GM18868 (cell line): ENCODE data around the gene TPGS1.

Source experiments
- ATAC-seq: cut with Tn5 transposase; IDR thresholded peaks from one replicate; pipeline ENCODE4 v1.9.1; 2021; ENCODE audit warnings: mild to moderate bottlenecking, moderate library complexity; ENCODE audit not compliant: unreplicated experiment

Gene TPGS1

GRCh38 chr19:507286-508203 lies at the start of gene TPGS1:
Gene TPGS1 (plus strand): TSS chr19:507497. CDS start chr19:507507, 10 bp downstream.
- peak; percentile 52 for ATAC-seq

- no peak for ATAC-seq
Measured at GRCh38 chr19:457636-458035, 49.7 kb upstream of the TPGS1 start.

GRCh38 chr19:458091-459042 lies 48.9 kb upstream of the TPGS1 start:
- ATAC-seq, result no peak

- no peak for ATAC-seq
Measured at GRCh38 chr19:459724-460511, 47.4 kb upstream of the TPGS1 start.

GRCh38 chr19:460877-461720 lies 46.2 kb upstream of the TPGS1 start, which contains the start of gene SHC2:
Gene SHC2 (minus strand): TSS chr19:461033. CDS start chr19:460996, 37 bp downstream.
- ATAC-seq, result no peak

- no peak for ATAC-seq
Measured at GRCh38 chr19:461721-462551, 45.4 kb upstream of the TPGS1 start.

GRCh38 chr19:463483-464207 lies 43.7 kb upstream of the TPGS1 start:
- no peak for ATAC-seq

GRCh38 chr19:464208-464545 lies 43.1 kb upstream of the TPGS1 start:
- ATAC-seq, result no peak

GRCh38 chr19:465056-465816 lies 42.1 kb upstream of the TPGS1 start:
- ATAC-seq, result no peak

GRCh38 chr19:467554-467953 lies 39.7 kb upstream of the TPGS1 start:
- no peak for ATAC-seq

GRCh38 chr19:468587-469256 lies 38.6 kb upstream of the TPGS1 start:
- ATAC-seq, result no peak

GRCh38 chr19:469833-470232 lies 37.5 kb upstream of the TPGS1 start:
- no peak for ATAC-seq

- no peak for ATAC-seq
Measured at GRCh38 chr19:470701-471100, 36.6 kb upstream of the TPGS1 start.

GRCh38 chr19:472005-472858 lies 35.1 kb upstream of the TPGS1 start:
- ATAC-seq, result no peak

GRCh38 chr19:474126-475078 lies 32.9 kb upstream of the TPGS1 start:
- no peak for ATAC-seq
